Neural crest cell (in vitro differentiated cells): ENCODE measurements around the gene CAMK4. TPM values are rescaled to one million over a fixed set of nuclear protein-coding genes. Genes with fewer than 3 reads are reported as not detected.

Source experiments
- DNase-seq: peaks from one replicate; pipeline ENCODE4 v3.0.0; 2021; ENCODE audit warnings: low read depth, mixed read lengths, low spot score
- H3K27ac Mint-ChIP-seq: one replicate; pipeline ENCODE4 v1.8.0; 2021; ENCODE audit warnings: mild to moderate bottlenecking, mixed read lengths; ENCODE audit not compliant: unreplicated experiment
- H3K27me3 Mint-ChIP-seq: 2 replicates; pipeline ENCODE4 v1.8.0; 2021; ENCODE audit warnings: low read depth, mild to moderate bottlenecking, mixed read lengths
- H3K36me3 Mint-ChIP-seq: 2 replicates; pipeline ENCODE4 v1.8.0; 2021; ENCODE audit warnings: low read depth, mild to moderate bottlenecking, mixed read lengths
- H3K4me1 Mint-ChIP-seq: 2 replicates; pipeline ENCODE4 v1.8.0; 2021; ENCODE audit warnings: mixed read lengths
- H3K4me3 Mint-ChIP-seq: one replicate; pipeline ENCODE4 v1.8.0; 2021; ENCODE audit warnings: mild to moderate bottlenecking, mixed read lengths
- H3K9me3 Mint-ChIP-seq: 2 replicates; pipeline ENCODE4 v1.8.0; 2021; ENCODE audit warnings: mixed read lengths
- total RNA-seq: library from RNA; stranded (reverse); gene quantifications from 2 replicates; pipeline ENCODE4 v1.2.1, GENCODE V29; 2021
- TF ChIP-seq, protein P1 (sequence below): fragments of 200-600 bp; sonication (generic); conservative IDR thresholded peaks from 2 replicates; pipeline ENCODE4 v1.5.0; 2021; ENCODE audit warnings: antibody characterized with exemption, mild to moderate bottlenecking

Gene CAMK4
- total RNA-seq, 1 donor from 2014 or later, result 9.4 TPM

DNA sequence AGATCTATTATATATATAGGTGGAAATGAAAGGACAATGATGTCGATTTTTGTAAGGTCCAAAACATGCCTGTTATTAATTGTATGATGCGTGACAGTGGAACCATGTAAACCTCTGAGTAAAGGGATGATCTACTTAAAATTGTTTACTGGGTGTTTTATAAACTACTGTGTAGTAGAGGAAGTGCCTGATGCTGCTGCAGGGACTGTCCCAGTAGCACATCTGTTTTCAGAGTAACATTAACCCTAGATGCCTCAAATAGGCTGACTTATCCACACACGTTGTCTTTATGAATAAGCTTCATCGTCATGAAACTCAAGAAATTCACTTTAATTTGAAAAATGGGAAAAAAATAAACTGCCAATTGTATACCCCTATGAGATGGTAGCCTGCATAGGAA lies 1.7 kb downstream of the CAMK4 start:
- Mint-ChIP-seq H3K9me3 (no peaks in the 10 kb centered on the region), H3K27me3 (peaks cover 30% of the 10 kb centered on the region), H3K36me3 (no peaks in the 10 kb centered on the region), H3K27ac (no peak overlapping the region), H3K4me1 (peaks cover 12% of the 10 kb centered on the region), H3K4me3 (peak overlapping the region; percentile 92)
- DNase-seq, result no peak
- TF ChIP-seq, protein P1, sequence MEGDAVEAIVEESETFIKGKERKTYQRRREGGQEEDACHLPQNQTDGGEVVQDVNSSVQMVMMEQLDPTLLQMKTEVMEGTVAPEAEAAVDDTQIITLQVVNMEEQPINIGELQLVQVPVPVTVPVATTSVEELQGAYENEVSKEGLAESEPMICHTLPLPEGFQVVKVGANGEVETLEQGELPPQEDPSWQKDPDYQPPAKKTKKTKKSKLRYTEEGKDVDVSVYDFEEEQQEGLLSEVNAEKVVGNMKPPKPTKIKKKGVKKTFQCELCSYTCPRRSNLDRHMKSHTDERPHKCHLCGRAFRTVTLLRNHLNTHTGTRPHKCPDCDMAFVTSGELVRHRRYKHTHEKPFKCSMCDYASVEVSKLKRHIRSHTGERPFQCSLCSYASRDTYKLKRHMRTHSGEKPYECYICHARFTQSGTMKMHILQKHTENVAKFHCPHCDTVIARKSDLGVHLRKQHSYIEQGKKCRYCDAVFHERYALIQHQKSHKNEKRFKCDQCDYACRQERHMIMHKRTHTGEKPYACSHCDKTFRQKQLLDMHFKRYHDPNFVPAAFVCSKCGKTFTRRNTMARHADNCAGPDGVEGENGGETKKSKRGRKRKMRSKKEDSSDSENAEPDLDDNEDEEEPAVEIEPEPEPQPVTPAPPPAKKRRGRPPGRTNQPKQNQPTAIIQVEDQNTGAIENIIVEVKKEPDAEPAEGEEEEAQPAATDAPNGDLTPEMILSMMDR, result no peak

DNA sequence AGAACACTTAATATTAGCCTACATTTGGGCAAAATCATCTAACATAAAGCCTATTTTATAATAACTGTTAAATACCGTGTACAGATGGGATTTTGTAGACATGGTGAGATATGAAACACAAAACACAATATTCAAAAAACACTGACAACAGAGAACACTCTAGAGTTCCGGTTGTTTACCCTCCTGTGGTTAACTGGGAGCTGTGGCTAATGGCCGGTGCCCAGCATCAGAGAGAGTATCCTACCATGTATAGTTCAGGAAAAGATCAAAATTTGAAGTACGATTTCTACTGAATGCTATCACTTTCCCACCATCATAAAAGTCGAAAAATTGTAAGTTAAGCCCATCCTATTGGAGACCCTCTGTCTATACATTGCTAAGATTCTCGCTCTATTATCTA lies 2.4 kb downstream of the CAMK4 start:
- H3K4me3 Mint-ChIP-seq, result peak overlapping the region; percentile 18
- no peak for DNase-seq
- H3K27me3 Mint-ChIP-seq, result peaks cover 30% of the 10 kb centered on the region
- TF ChIP-seq, protein P1, result no peak
- H3K9me3 Mint-ChIP-seq, result no peaks in the 10 kb centered on the region
- H3K27ac Mint-ChIP-seq, result no peak overlapping the region
- H3K4me1 Mint-ChIP-seq, result peaks cover 12% of the 10 kb centered on the region
- no peaks in the 10 kb centered on the region for H3K36me3 Mint-ChIP-seq

DNA sequence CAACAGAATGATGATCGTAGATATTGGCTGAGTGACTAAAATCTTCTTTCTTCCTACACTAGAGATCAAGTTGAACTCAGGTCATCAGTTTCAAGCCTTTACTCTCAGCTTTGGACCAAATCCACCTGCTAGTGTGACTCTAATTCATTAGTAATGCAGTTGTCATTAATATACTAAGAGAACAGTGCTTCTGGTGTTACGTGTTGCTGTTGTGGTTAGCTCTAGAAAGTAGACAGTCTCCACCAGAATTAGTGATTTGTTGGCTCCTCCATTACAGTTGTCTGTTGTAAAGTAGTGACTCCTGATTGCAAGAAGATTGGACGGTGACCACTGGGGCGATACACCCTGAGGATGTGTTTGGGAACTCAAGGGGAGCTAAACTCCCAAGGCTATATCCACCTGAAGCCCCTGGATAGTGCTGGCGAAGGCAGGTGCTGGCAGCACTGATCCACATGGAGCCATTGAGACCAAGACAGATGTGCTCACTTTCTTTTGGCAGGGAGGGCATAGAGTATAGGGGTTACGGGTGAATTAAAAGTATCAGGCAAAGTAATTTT lies 3.1 kb downstream of the CAMK4 start:
- TF ChIP-seq, protein P1, result no peak
- no peaks in the 10 kb centered on the region for H3K36me3 Mint-ChIP-seq
- H3K27me3 Mint-ChIP-seq, result peaks cover 30% of the 10 kb centered on the region
- no peaks in the 10 kb centered on the region for H3K9me3 Mint-ChIP-seq
- H3K27ac Mint-ChIP-seq, result no peak overlapping the region
- H3K4me1 Mint-ChIP-seq, result peaks cover 12% of the 10 kb centered on the region
- no peak overlapping the region for H3K4me3 Mint-ChIP-seq
- DNase-seq, result no peak

DNA sequence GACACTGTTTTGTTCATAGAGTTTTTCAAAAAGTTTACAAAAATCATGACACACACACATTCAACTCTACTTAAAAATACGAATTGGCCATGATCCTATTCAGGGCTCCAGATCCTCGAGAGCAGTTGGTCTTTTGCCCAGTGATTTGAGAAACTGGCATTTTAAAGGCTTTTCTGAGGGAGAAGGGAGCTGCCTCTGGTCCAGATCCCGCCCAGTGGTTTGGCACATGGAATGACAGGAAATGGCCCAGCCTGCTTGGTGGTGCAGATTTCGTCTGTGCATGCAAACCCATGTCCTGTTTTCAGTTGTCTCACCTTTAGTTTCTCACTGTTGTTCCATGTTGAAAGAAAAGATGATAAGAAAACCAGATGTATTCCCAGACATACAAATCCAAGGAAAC lies 3.6 kb downstream of the CAMK4 start:
- H3K27ac Mint-ChIP-seq, result no peak overlapping the region
- H3K9me3 Mint-ChIP-seq, result no peaks in the 10 kb centered on the region
- H3K4me1 Mint-ChIP-seq, result peaks cover 12% of the 10 kb centered on the region
- no peak for DNase-seq
- H3K36me3 Mint-ChIP-seq, result no peaks in the 10 kb centered on the region
- TF ChIP-seq, protein P1, result no peak
- H3K27me3 Mint-ChIP-seq, result peaks cover 30% of the 10 kb centered on the region
- no peak overlapping the region for H3K4me3 Mint-ChIP-seq

DNA sequence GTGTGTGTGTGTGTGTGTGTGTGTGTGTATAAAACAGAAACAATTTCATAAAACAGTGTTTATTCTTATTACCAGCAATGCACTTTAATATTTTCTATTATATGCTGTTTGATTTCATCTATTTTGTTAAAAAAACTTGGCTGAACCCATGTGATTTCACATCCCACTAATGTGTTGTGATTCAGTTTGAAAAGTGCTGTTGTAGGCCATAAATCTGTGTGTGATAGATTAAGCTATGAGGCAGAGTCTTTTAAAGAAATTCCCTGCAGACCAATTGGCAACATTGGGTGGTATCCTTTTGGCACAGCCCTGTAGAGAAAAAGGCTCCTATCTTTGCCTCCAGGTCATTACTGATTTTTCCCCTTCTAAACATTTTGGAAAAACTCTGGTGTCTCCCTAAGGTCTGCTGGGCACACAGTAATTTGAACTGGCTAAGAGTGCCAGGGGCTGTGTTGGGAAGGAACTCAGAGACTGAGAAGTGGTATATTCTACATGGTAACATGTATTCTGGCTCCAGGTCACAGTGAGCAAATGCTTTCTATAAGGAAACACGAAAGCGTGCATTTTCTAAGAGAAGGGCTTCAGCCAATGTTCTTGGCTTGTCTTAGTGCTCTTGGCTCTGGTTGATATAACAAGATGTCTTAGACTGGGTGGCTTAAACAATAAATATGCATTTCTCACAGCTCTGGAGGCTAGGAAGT lies 4.5 kb downstream of the CAMK4 start:
- TF ChIP-seq, protein P1, result no peak
- H3K4me3 Mint-ChIP-seq, result no peak overlapping the region
- H3K4me1 Mint-ChIP-seq, result peaks cover 7% of the 10 kb centered on the region
- H3K27ac Mint-ChIP-seq, result no peak overlapping the region
- H3K27me3 Mint-ChIP-seq, result peaks cover 25% of the 10 kb centered on the region
- no peak for DNase-seq
- no peaks in the 10 kb centered on the region for H3K9me3 Mint-ChIP-seq
- no peaks in the 10 kb centered on the region for H3K36me3 Mint-ChIP-seq
